PC-3 (cell line): ENCODE results near the gene TBC1D24. TPM values are rescaled to one million over a fixed set of nuclear protein-coding genes. Genes with fewer than 3 reads are reported as not detected.

Source experiments
- ATAC-seq: fragments of 200-7000 bp; cut with Tn5 transposase; 2 replicates; pipeline ENCODE4 v1.9.1; 2020; ENCODE audit warnings: mild to moderate bottlenecking, moderate library complexity
- BruUV-seq: library from RNA; stranded (reverse); fragments of 400-500 nt; replicated peaks from 2 replicates; lab custom pipeline; 2021; lab: Mats Ljungman, UMichigan
- CTCF ChIA-PET: fragments of 300-600 bp; sonication (Branson Sonifier 250); formaldehyde crosslinking; loops from one replicate; lab custom pipeline; 2022; ENCODE audit warnings: antibody characterized with exemption; lab: Charles Lee
- POLR2A ChIA-PET: fragments of 300-600 bp; sonication (Branson Sonifier 250); formaldehyde crosslinking; loops from one replicate; lab custom pipeline; 2022; ENCODE audit warnings: antibody characterized with exemption; ENCODE audit not compliant: unreplicated experiment; lab: Charles Lee
- DNase-seq: peaks from one replicate; pipeline ENCODE4 v3.0.0-alpha.2; 2015
- H2AFZ ChIP-seq: fragments of 300-600 bp; sonication (generic); 2 replicates; pipeline ENCODE4 v1.6.0; 2016; ENCODE audit warnings: antibody characterized with exemption, low read length
- H3F3A ChIP-seq: fragments of 300-600 bp; sonication (generic); one replicate; pipeline ENCODE4 v1.6.0; 2017; ENCODE audit warnings: antibody characterized with exemption, low read length, control low read depth, mild to moderate bottlenecking; ENCODE audit not compliant: unreplicated experiment
- H3K27ac ChIP-seq: fragments of 300-600 bp; sonication (generic); 2 replicates; pipeline ENCODE4 v1.5.1; 2016; ENCODE audit warnings: mild to moderate bottlenecking, low read length
- H3K27me3 ChIP-seq: fragments of 300-600 bp; sonication (generic); 2 replicates; pipeline ENCODE4 v1.6.1; 2016; ENCODE audit warnings: low read length, mixed read lengths
- H3K36me3 ChIP-seq: fragments of 300-600 bp; sonication (generic); 2 replicates; pipeline ENCODE4 v1.6.1; 2016; ENCODE audit warnings: low read depth, mixed run types, low read length, mixed read lengths
- H3K4me1 ChIP-seq: fragments of 300-600 bp; sonication (generic); 2 replicates; pipeline ENCODE4 v1.5.1; 2016; ENCODE audit warnings: low read length; ENCODE audit not compliant: insufficient read depth
- H3K4me2 ChIP-seq: fragments of 300-600 bp; sonication (generic); 2 replicates; pipeline ENCODE4 v1.6.0; 2016; ENCODE audit warnings: low read length
- H3K4me3 ChIP-seq: fragments of 300-600 bp; sonication (generic); 2 replicates; pipeline ENCODE4 v1.5.1; 2016; ENCODE audit warnings: mild to moderate bottlenecking, low read length, mixed read lengths
- H3K79me2 ChIP-seq: fragments of 300-600 bp; sonication (generic); 2 replicates; pipeline ENCODE4 v1.6.1; 2017; ENCODE audit warnings: low read length, mixed read lengths
- H3K9ac ChIP-seq: fragments of 300-600 bp; sonication (generic); 2 replicates; pipeline ENCODE4 v1.6.0; 2016; ENCODE audit warnings: mild to moderate bottlenecking, low read length
- H3K9me2 ChIP-seq: fragments of 300-600 bp; sonication (generic); replicated peaks from 2 replicates; pipeline ENCODE4 v1.6.1; 2016; ENCODE audit warnings: mixed run types, low read length, mixed read lengths
- H3K9me3 ChIP-seq: fragments of 300-600 bp; sonication (generic); 2 replicates; pipeline ENCODE4 v1.6.1; 2016; ENCODE audit warnings: low read length, mixed read lengths
- H4K20me1 ChIP-seq: fragments of 300-600 bp; sonication (generic); 2 replicates; pipeline ENCODE4 v1.6.1; 2016; ENCODE audit warnings: low read length, mixed read lengths
- EZH2 ChIP-seq: fragments of 300-600 bp; sonication (generic); IDR thresholded peaks from one replicate; pipeline ENCODE4 v1.6.1; 2017; ENCODE audit warnings: antibody characterized with exemption, mild to moderate bottlenecking, low read length; ENCODE audit not compliant: unreplicated experiment
- EZH2phosphoT487 ChIP-seq: fragments of 300-600 bp; sonication (generic); IDR thresholded peaks from 2 replicates; pipeline ENCODE4 v1.6.1; 2018; ENCODE audit warnings: mild to moderate bottlenecking, antibody characterized with exemption, low read length, borderline replicate concordance
- intact Hi-C: fragments of 100-400 bp; cut with micrococcal nuclease; formaldehyde crosslinking; loops from 2 replicates; pipeline ENCODE4 v1.9.0; 2023
- total RNA-seq: library from RNA; depleted of rRNA; stranded (reverse); fragments of >200 nt; gene quantifications from 2 replicates; pipeline ENCODE4 v1.2.3, GENCODE V29; 2014
- TF ChIP-seq, protein P1 (sequence below): fragments of 300-600 bp; sonication (generic); conservative IDR thresholded peaks from 2 replicates; pipeline ENCODE4 v1.5.1; 2017; ENCODE audit warnings: antibody characterized with exemption, low read depth, mild to moderate bottlenecking, low read length

The TBC1D24 gene
- total RNA-seq, 1 experiment from 2014 or later: 15.2 TPM

DNA sequence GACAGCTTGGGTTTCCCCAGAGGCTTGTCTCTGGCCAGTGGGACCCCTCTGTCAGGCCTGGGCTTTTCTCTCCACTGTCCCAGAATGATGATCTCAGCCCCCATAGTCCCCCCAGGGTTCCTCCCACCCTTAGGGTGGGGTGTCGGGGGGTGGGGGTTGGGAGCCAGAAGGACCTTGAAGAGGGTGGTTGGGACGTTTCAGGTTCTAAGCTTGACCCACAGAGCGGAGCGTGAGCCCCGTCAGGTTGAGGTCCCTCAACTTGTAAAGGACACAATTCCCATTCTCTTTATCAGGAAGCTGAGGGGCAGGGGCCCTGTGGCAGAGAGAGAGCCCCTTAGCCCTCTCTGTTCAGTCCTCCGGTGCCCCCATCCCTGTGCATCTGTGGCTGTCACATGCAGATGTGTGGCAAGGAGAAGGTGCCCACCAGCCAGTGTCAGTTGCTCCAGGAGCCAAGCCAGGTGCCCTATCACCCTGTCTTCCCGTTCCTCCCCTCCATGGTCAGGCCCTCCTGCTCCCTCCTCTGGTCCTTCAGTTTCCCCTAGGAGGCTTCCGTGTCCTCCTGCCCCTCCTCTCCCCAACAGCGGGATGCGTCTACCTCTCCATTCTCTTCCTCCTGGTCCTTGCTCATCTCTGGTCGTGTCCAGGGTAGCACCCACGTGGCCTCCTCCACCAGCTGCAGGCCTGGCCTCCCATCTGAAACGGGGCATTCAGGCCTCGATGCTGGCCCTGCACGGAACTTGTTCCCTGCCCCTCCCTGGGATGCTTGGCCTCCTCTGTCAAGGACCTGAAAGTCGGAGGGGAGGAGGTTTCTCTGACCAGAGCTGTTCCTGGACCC, 5.3 kb upstream of the TBC1D24 start:
- TF ChIP-seq, protein P1, sequence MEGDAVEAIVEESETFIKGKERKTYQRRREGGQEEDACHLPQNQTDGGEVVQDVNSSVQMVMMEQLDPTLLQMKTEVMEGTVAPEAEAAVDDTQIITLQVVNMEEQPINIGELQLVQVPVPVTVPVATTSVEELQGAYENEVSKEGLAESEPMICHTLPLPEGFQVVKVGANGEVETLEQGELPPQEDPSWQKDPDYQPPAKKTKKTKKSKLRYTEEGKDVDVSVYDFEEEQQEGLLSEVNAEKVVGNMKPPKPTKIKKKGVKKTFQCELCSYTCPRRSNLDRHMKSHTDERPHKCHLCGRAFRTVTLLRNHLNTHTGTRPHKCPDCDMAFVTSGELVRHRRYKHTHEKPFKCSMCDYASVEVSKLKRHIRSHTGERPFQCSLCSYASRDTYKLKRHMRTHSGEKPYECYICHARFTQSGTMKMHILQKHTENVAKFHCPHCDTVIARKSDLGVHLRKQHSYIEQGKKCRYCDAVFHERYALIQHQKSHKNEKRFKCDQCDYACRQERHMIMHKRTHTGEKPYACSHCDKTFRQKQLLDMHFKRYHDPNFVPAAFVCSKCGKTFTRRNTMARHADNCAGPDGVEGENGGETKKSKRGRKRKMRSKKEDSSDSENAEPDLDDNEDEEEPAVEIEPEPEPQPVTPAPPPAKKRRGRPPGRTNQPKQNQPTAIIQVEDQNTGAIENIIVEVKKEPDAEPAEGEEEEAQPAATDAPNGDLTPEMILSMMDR: no peak
- TF ChIP-seq EZH2phosphoT487 (no peak), EZH2 (no peak)
- Histone ChIP-seq H3K4me2 (no peak overlapping the region), H3K27me3 (no peaks in the 10 kb centered on the region), H3K27ac (no peak overlapping the region), H3K9me3 (no peaks in the 10 kb centered on the region), H3K4me1 (peaks cover 9% of the 10 kb centered on the region; the same call in 1 of the 2 replicates), H4K20me1 (no peaks in the 10 kb centered on the region), H3K36me3 (no peaks in the 10 kb centered on the region), H3F3A (no peaks in the 10 kb centered on the region), H3K79me2 (no peaks in the 10 kb centered on the region), H3K9me2 (no peaks in the 10 kb centered on the region), H2AFZ (no peak overlapping the region), H3K4me3 (no peak overlapping the region), H3K9ac (no peak overlapping the region)
- intact Hi-C loops: no loop called here
- ChIA-PET POLR2A (no interaction called here), CTCF (no interaction called here)
- BruUV-seq: no TSS peak
- no peak for ATAC-seq
- DNase-seq: no peak

DNA sequence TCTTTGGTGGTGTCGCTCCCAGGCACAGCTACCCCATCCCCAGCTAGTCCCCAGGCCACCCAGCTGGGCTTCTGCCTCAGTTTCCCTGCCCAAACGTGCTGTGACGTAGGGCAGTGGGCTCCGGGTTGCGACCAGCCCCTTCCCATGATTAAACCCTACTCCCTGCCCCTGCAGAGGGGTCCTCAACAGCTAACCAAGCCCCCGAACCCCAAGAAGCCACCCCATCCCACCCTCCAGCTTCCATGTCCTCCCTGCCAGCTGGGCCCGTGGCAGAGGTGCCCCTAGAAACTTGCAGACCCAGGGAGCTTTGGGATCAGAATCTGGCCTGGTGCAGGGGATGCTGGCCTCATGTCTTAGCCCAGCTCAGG, 4.7 kb upstream of the TBC1D24 start:
- H3K4me2 ChIP-seq: no peak overlapping the region
- DNase-seq: no peak
- H3K4me1 ChIP-seq: peaks cover 9% of the 10 kb centered on the region; the same call in 1 of the 2 replicates
- no peak overlapping the region for H3K27ac ChIP-seq
- CTCF ChIA-PET: no interaction called here
- no TSS peak for BruUV-seq
- no peak overlapping the region for H3K4me3 ChIP-seq
- intact Hi-C loops: no loop called here
- no peak for ATAC-seq
- no peaks in the 10 kb centered on the region for H3K36me3 ChIP-seq
- no peaks in the 10 kb centered on the region for H3K27me3 ChIP-seq
- POLR2A ChIA-PET: no interaction called here
- TF ChIP-seq EZH2 (no peak), EZH2phosphoT487 (no peak)
- TF ChIP-seq, protein P1: no peak
- no peak overlapping the region for H3K9ac ChIP-seq
- H3K9me3 ChIP-seq: no peaks in the 10 kb centered on the region
- H2AFZ ChIP-seq: no peak overlapping the region
- no peaks in the 10 kb centered on the region for H3K79me2 ChIP-seq
- no peaks in the 10 kb centered on the region for H3F3A ChIP-seq
- no peaks in the 10 kb centered on the region for H4K20me1 ChIP-seq
- no peaks in the 10 kb centered on the region for H3K9me2 ChIP-seq

DNA sequence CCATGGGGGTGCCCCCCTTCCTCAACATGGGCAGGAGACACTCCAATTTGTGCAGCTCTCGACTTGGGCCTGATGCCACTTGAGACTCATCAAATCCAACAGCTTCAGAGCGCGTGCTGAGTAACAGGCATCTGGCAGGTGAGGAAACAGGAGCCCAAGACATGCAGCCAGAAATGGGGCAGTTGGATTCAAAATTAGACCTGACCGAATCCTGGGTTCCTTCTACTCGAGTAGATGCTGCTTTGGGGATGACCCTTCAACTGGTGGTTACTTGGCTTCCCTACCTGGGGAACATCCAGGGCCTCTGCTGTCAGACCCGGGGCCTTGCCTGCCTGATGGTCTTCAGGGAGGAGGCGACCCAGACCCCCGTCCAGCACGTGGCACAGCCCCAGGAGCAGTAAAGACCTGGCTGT, 4.3 kb upstream of the TBC1D24 start:
- H3K9ac ChIP-seq: no peak overlapping the region
- TF ChIP-seq, protein P1: no peak
- TF ChIP-seq EZH2 (no peak), EZH2phosphoT487 (no peak)
- no TSS peak for BruUV-seq
- H2AFZ ChIP-seq: no peak overlapping the region
- H3K27me3 ChIP-seq: no peaks in the 10 kb centered on the region
- H3K36me3 ChIP-seq: no peaks in the 10 kb centered on the region
- ChIA-PET CTCF (no interaction called here), POLR2A (no interaction called here)
- no peak overlapping the region for H3K4me3 ChIP-seq
- H3K27ac ChIP-seq: no peak overlapping the region
- H3K9me3 ChIP-seq: no peaks in the 10 kb centered on the region
- intact Hi-C loops: no loop called here
- ATAC-seq (no peak), DNase-seq (peak; percentile 24)
- H3K4me2 ChIP-seq: no peak overlapping the region
- no peaks in the 10 kb centered on the region for H4K20me1 ChIP-seq
- H3K79me2 ChIP-seq: peaks cover 2% of the 10 kb centered on the region
- no peaks in the 10 kb centered on the region for H3K9me2 ChIP-seq
- no peaks in the 10 kb centered on the region for H3F3A ChIP-seq
- peaks cover 9% of the 10 kb centered on the region; the same call in 1 of the 2 replicates for H3K4me1 ChIP-seq
